WTC11 (cell line): Measurements from ENCODE around the gene PPP1R37. TPM values are rescaled to one million over a fixed set of nuclear protein-coding genes. Genes with fewer than 3 reads are reported as not detected.
A peak's percentile ranks its signal among the peaks of the same experiment; 100 is the strongest.
"Not testable (repeated sequence)": the region's sequence is repeated elsewhere in the genome, so short reads cannot be mapped to it uniquely, and the experiment has no call there.

Experiments used
- ATAC-seq: fragments of 200-7000 bp; cut with Tn5 transposase; 2 replicates; pipeline ENCODE4 v1.10.0; 2021; ENCODE audit warnings: mild to moderate bottlenecking, moderate library complexity
- CTCF ChIA-PET: fragments of 300-600 bp; sonication (Branson Sonifier 250); formaldehyde crosslinking; loops from one replicate; lab custom pipeline; 2021; ENCODE audit warnings: antibody characterized with exemption; lab: Charles Lee
- POLR2A ChIA-PET: fragments of 350-600 bp; sonication (Branson Sonifier 250); formaldehyde crosslinking; loops from one replicate; lab custom pipeline; 2021; ENCODE audit warnings: antibody characterized with exemption; lab: Charles Lee
- DNase-seq: peaks from one replicate; pipeline ENCODE4 v3.0.0; 2021; ENCODE audit warnings: low spot score
- H3K27ac Mint-ChIP-seq: 2 replicates; pipeline ENCODE4 v1.8.0; 2021; ENCODE audit warnings: mixed read lengths
- H3K27me3 Mint-ChIP-seq: 2 replicates; pipeline ENCODE4 v1.8.0; 2021; ENCODE audit warnings: low read depth, mild to moderate bottlenecking, moderate library complexity, mixed read lengths
- H3K36me3 Mint-ChIP-seq: 2 replicates; pipeline ENCODE4 v1.8.0; 2021; ENCODE audit warnings: mixed read lengths
- H3K4me1 Mint-ChIP-seq: 2 replicates; pipeline ENCODE4 v1.8.0; 2022; ENCODE audit warnings: mixed read lengths
- H3K4me3 Mint-ChIP-seq: 2 replicates; pipeline ENCODE4 v1.8.0; 2021; ENCODE audit warnings: mild to moderate bottlenecking, moderate library complexity, mixed read lengths
- H3K9me3 Mint-ChIP-seq: 2 replicates; pipeline ENCODE4 v1.8.0; 2021; ENCODE audit warnings: mixed read lengths
- ATF2 ChIP-seq: sonication (generic); formaldehyde crosslinking; IDR thresholded peaks from 2 replicates; pipeline ENCODE4 v1.8.1; 2022; ENCODE audit warnings: low read depth, missing genetic modification reagents, borderline replicate concordance
- CTCF ChIP-seq: fragments of 200-600 bp; IDR thresholded peaks from 2 replicates; pipeline ENCODE4 v1.8.0; 2022; ENCODE audit warnings: antibody characterized with exemption
- EMX1 ChIP-seq: fragments of 250-450 bp; sonication (Bioruptor Pico); IDR thresholded peaks from 2 replicates; pipeline ENCODE4 v1.8.0; 2021; ENCODE audit warnings: mild to moderate bottlenecking
- ESRRA ChIP-seq: sonication (generic); formaldehyde crosslinking; IDR thresholded peaks from 2 replicates; pipeline ENCODE4 v1.8.1; 2022; ENCODE audit warnings: mild to moderate bottlenecking, missing genetic modification reagents, borderline replicate concordance
- FOXP4 ChIP-seq: sonication (generic); formaldehyde crosslinking; IDR thresholded peaks from 2 replicates; pipeline ENCODE4 v1.8.0; 2022; ENCODE audit warnings: mild to moderate bottlenecking, missing genetic modification reagents
- GTF2I ChIP-seq: fragments of 250-450 bp; sonication (Bioruptor Pico); conservative IDR thresholded peaks from 2 replicates; pipeline ENCODE4 v1.4.0; 2021; ENCODE audit warnings: mild to moderate bottlenecking
- HMGA2 ChIP-seq: fragments of 250-450 bp; sonication (Bioruptor Pico); IDR thresholded peaks from 2 replicates; pipeline ENCODE4 v1.4.0; 2021; ENCODE audit warnings: mild to moderate bottlenecking, moderate library complexity
- KAT7 ChIP-seq: sonication (generic); formaldehyde crosslinking; IDR thresholded peaks from 2 replicates; pipeline ENCODE4 v1.8.1; 2023; ENCODE audit warnings: missing genetic modification reagents, mild to moderate bottlenecking, borderline replicate concordance
- NFATC4 ChIP-seq: fragments of 250-450 bp; sonication (Bioruptor Pico); IDR thresholded peaks from 2 replicates; pipeline ENCODE4 v1.9.0; 2021; ENCODE audit warnings: mild to moderate bottlenecking
- RORB ChIP-seq: fragments of 250-450 bp; sonication (Bioruptor Pico); IDR thresholded peaks from 2 replicates; pipeline ENCODE4 v1.9.0; 2021; ENCODE audit warnings: mild to moderate bottlenecking
- ZNF121 ChIP-seq: sonication (generic); formaldehyde crosslinking; IDR thresholded peaks from 2 replicates; pipeline ENCODE4 v1.8.0; 2023; ENCODE audit warnings: missing genetic modification reagents
- ZNF219 ChIP-seq: sonication (generic); formaldehyde crosslinking; IDR thresholded peaks from 2 replicates; pipeline ENCODE4 v1.8.0; 2023; ENCODE audit warnings: missing genetic modification reagents, mild to moderate bottlenecking, borderline replicate concordance
- ZNF317 ChIP-seq: sonication (generic); formaldehyde crosslinking; IDR thresholded peaks from 2 replicates; pipeline ENCODE4 v1.8.1; 2023; ENCODE audit warnings: low read depth, mild to moderate bottlenecking, moderate library complexity, missing genetic modification reagents, borderline replicate concordance
- ZNF416 ChIP-seq: fragments of 250-450 bp; sonication (Bioruptor Pico); IDR thresholded peaks from 2 replicates; pipeline ENCODE4 v1.9.0; 2021; ENCODE audit warnings: mild to moderate bottlenecking, inconsistent platforms
- total RNA-seq: library from RNA; stranded (reverse); gene quantifications from 3 replicates; pipeline ENCODE4 v1.2.3, GENCODE V29; 2021
- TF ChIP-seq, protein P1 (sequence below): fragments of 250-450 bp; sonication (Bioruptor Pico); IDR thresholded peaks from 2 replicates; pipeline ENCODE4 v2.1.2; 2022; ENCODE audit warnings: mild to moderate bottlenecking, moderate library complexity
- TF ChIP-seq, protein P2 (sequence below): sonication (generic); formaldehyde crosslinking; IDR thresholded peaks from 2 replicates; pipeline ENCODE4 v1.8.1; 2023; ENCODE audit warnings: mild to moderate bottlenecking, missing genetic modification reagents
- TF ChIP-seq, protein P3 (sequence below): fragments of 250-450 bp; sonication (Bioruptor Pico); IDR thresholded peaks from 2 replicates; pipeline ENCODE4 v1.9.0; 2021; ENCODE audit warnings: mild to moderate bottlenecking

PPP1R37 gene
- total RNA-seq, 1 experiment from 2014 or later: 35.4 TPM

DNA sequence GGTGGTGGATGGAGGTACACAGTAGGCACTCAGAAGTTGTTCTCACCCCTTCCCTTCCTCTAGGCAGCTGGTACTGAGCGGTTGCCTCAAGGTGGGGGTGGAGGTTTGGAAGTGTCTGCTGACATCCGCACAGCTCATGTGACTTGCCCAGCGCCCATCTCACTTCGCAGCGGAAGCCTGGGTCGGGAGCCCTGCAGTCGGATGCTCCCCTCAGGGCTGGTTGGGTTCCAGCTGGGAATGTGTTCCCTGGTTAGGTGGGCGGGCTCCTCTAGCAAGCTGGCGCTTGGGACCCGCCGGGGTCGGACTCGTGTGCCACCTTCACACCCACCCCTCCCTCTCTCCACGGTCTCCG, 10.2 kb downstream of the PPP1R37 start (continued):
- TF ChIP-seq ZNF121 (CRISPR knock-in tag): no peak

GRCh38 chr19:45103508-45104319, 10.7 kb downstream of the PPP1R37 start:
- H3K36me3 Mint-ChIP-seq: no peaks in the 10 kb centered on the region
- H3K27me3 Mint-ChIP-seq: no peaks in the 10 kb centered on the region
- ATAC-seq (peak; percentile 26), DNase-seq (no peak)
- CTCF ChIA-PET: interaction anchor here (0.6 to 3.0 kb wide), 8 partner anchors 9 to 61 kb away, joined by 3 to 11 read pairs (median 4); partner anchors contain the start of genes GEMIN7 and PPP1R37
- TF ChIP-seq NFATC4 (CRISPR knock-in tag) (no peak), FOXP4 (CRISPR knock-in tag) (no peak), HMGA2 (CRISPR knock-in tag) (no peak), ESRRA (no peak), GTF2I (no peak), KAT7 (no peak), ATF2 (CRISPR knock-in tag) (no peak), ZNF416 (CRISPR knock-in tag) (no peak), ZNF317 (no peak)
- TF ChIP-seq, protein P1, sequence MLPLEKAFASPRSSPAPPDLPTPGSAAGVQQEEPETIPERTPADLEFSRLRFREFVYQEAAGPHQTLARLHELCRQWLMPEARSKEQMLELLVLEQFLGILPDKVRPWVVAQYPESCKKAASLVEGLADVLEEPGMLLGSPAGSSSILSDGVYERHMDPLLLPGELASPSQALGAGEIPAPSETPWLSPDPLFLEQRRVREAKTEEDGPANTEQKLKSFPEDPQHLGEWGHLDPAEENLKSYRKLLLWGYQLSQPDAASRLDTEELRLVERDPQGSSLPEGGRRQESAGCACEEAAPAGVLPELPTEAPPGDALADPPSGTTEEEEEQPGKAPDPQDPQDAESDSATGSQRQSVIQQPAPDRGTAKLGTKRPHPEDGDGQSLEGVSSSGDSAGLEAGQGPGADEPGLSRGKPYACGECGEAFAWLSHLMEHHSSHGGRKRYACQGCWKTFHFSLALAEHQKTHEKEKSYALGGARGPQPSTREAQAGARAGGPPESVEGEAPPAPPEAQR (CRISPR knock-in tag): no peak
- no peak overlapping the region for H3K4me3 Mint-ChIP-seq
- POLR2A ChIA-PET: interaction anchor here (1.3 to 1.6 kb wide), 2 partner anchors 11 to 12 kb away, joined by 3 to 6 read pairs; partner anchors contain the start of gene PPP1R37
- H3K9me3 Mint-ChIP-seq: no peaks in the 10 kb centered on the region
- H3K27ac Mint-ChIP-seq: peak overlapping the region; percentile 69; the same call in 1 of the 2 replicates
- peaks cover 37% of the 10 kb centered on the region for H3K4me1 Mint-ChIP-seq

DNA sequence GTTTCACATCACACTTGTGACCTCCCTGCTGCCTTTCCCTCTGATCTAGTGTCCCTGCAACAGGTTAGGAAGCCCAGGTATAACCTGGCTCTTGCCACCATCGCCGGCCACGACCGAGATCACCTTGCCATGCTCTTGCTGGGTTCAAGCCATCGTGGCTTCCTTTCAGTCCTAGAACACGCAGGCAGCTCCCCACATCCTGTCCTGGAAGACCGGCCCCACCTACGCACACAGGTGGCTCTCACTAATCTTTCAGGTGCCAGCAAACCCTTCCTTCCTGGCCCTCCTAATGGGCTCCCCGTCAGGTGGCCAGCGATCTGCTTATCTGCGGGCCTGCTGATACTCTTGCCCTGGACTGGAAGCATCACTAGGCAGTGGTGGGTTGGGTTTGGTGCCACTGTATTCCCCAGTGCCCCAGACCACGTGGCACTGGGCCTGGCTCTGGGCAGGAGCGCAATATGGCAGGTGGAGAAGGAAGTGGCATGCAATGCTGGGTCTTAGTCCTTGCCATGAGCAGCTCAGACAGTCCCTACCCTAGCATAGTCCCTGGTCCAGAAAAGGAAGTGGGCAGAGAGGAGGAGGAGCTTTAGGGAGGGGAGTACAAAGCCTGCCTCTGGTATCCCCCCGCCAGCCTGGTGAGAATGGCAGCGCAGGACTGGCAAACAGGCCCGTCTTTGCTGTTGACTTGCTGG, 11.8 kb downstream of the PPP1R37 start:
- Mint-ChIP-seq H3K36me3 (no peaks in the 10 kb centered on the region), H3K4me1 (peaks cover 26% of the 10 kb centered on the region), H3K27ac (peak overlapping the region; percentile 20), H3K9me3 (no peaks in the 10 kb centered on the region), H3K4me3 (no peak overlapping the region), H3K27me3 (no peaks in the 10 kb centered on the region)
- TF ChIP-seq, protein P2, sequence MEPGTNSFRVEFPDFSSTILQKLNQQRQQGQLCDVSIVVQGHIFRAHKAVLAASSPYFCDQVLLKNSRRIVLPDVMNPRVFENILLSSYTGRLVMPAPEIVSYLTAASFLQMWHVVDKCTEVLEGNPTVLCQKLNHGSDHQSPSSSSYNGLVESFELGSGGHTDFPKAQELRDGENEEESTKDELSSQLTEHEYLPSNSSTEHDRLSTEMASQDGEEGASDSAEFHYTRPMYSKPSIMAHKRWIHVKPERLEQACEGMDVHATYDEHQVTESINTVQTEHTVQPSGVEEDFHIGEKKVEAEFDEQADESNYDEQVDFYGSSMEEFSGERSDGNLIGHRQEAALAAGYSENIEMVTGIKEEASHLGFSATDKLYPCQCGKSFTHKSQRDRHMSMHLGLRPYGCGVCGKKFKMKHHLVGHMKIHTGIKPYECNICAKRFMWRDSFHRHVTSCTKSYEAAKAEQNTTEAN (CRISPR knock-in tag): no peak
- no peak for TF ChIP-seq RORB (CRISPR knock-in tag)
- TF ChIP-seq EMX1 (CRISPR knock-in tag): no peak
- TF ChIP-seq, protein P3, sequence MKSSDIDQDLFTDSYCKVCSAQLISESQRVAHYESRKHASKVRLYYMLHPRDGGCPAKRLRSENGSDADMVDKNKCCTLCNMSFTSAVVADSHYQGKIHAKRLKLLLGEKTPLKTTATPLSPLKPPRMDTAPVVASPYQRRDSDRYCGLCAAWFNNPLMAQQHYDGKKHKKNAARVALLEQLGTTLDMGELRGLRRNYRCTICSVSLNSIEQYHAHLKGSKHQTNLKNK (CRISPR knock-in tag): no peak
- TF ChIP-seq ZNF219: no peak
- no peak for TF ChIP-seq CTCF
- TF ChIP-seq, protein P1 (CRISPR knock-in tag): no peak
- CTCF ChIA-PET: interaction anchor here (3.0 kb wide), 1 partner anchor 45 kb away, joined by 11 read pairs; no protein-coding TSS in a partner anchor
- no peak for ATAC-seq
- POLR2A ChIA-PET: interaction anchor here (1.6 kb wide), 1 partner anchor 12 kb away, joined by 6 read pairs; the partner anchor contains the start of gene PPP1R37
- no peak for DNase-seq

DNA sequence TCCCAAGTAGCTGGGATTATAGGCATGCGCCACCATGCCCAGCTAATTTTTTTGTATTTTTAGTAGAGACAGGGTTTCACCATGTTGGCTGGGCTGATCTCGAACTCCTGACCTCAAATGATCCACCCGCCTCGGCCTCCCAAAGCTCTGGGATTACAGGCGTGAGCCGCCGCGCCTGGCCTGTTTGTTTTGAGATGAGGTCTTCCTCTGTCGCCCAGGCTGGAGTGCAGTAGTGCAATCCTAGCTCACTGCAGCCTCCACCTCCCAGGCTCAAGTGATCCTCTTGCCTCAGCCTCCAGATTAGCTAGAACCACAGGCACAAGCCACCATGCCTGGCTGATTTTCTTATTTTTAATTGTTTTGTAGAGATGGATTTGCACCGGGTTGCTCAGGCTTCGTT, 13.4 kb downstream of the PPP1R37 start:
- H3K27ac Mint-ChIP-seq, CTCF ChIA-PET, H3K9me3 Mint-ChIP-seq, H3K27me3 Mint-ChIP-seq, H3K4me3 Mint-ChIP-seq, DNase-seq, ATAC-seq, H3K36me3 Mint-ChIP-seq: not testable (repeated sequence)
- POLR2A ChIA-PET: interaction anchor here (1.0 kb wide), 1 partner anchor 15 kb away, joined by 3 read pairs; no protein-coding TSS in a partner anchor
- H3K4me1 Mint-ChIP-seq: peaks cover 26% of the 10 kb centered on the region
